CD4-positive, alpha-beta T cell treated with Interleukin-15 for 1 hour (primary cell): ENCODE results near the gene ECHDC1.
"Not testable (repeated sequence)": the region's sequence is repeated elsewhere in the genome, so short reads cannot be mapped to it uniquely, and the experiment has no call there.

Source experiments
- DNase-seq: peaks from one replicate; pipeline ENCODE4 v3.0.0-alpha.2; 2020

ECHDC1 gene

DNA sequence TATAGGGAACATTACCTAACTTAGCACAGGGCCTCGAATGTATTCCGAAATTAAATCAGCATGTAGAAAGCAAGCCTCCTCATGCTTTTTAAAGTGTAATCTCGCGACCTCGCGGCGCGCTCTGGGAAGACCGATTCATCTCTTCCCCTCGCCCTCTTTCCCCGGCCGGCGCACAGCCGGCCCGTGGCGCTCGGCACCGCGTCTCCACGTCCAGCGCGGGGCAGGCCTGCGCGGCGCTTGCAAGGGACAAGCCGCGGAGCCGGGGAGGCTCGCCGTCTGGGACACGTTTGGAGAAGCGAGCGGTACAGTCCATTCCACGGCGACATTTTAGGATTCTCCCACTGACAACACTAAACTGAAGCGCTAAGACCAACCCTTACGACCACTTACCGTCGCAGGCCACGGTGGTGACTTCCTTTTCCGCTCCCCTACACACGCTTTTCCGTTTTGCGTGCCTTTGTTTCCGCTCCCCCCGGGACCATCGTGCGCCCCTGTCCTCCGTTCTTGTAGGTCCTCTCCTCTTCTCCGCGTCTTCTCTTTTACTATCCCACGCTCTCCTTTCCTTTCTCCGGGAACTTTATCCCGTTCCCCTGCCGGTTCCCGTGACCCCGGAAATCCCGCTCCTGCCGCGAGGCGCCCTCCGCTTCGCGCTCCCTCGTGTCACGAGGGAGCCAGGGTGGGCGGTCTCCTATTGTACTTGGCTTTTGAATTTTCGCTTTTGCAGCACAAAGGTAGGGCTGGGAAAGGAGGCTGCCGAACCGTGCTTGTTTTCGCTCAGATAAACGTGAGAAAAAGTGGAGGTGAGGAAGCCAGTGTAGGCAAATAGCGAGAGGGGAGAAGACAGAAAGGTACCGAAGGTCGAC, at the start of gene ECHDC1:
Gene ECHDC1 (minus strand): TSS at position 664 of the 863 bp plus-strand sequence. CDS start 12,581 bp downstream, outside the sequence.
- peak; percentile 70 for DNase-seq

DNA sequence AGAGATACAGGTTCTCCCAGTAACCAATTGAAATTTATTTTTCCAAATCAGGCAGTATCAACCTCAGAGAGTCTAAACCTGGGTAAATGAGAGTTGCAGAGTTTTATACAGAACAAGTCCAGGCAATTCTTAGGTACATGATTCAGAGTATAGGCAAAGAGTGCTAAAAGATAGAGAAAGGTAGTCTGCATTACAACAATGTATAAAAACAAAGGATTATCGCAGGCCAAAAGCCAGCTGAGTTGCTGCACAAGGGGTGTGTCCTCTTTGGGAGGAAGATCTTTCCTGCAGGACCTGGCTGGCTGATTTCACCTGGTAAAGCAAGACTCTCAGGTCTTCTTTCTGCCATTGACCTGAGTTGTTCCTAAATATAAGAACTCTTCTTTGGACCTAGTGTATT, 48.9 kb upstream of the ECHDC1 start:
- no peak for DNase-seq

GRCh38 chr6:127391094-127391953, 47.9 kb upstream of the ECHDC1 start:
- no peak for DNase-seq

GRCh38 chr6:127389706-127390105, 46.3 kb upstream of the ECHDC1 start:
- DNase-seq = no peak

DNA sequence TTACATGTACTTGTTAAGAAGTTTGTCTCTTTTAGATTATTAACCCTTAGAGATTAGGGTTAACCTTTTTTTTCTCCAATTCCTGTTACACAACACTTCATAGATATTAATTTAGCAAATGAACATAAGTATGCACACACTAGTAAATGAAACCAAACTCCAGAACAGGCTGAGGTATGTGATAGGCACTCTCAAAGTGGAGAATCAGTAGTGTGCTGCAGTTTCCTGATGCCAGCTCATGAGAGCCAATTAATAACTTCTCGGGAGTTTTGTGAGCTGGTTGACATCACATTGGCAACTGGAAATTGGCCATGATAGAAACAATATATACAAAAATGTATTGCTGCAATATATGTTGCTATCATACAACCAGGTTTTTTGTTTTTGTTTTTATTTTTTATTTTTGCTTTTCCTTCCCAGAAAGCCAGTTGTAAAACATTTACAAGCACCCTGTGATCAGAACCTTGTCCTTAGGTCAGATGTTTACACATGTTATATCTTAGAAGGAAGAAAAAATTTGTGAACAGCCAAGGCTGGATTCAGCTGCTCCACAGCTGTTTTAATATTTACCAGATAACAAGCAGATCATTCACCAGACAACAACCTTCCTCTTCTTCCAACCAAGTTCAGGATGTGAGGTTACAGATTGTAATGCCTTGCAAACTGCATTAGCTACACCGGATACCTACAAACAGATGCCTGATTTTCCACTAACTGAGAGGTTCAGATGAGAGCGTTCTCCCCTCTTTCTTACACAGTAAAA, 42.4 kb upstream of the ECHDC1 start:
- no peak for DNase-seq

DNA sequence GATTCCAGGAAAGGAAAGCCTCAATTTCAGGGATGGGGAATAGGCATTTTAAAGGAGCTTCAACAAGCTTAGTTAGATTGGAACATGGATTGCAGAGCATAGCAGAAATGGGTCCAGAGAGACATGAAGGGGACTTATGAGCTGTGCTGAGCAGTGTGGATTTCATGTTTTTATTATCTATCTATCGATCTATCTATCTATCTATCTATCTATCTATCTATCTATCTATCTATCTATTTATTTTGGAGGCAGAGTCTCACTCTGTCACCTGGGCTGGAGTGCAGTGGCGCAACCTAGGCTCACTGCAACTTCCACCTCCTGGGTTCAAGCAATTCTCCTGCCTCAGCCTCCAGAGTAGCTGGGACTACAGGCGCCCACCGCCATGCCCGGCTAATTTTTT, 41.4 kb upstream of the ECHDC1 start:
- DNase-seq = not testable (repeated sequence)

DNA sequence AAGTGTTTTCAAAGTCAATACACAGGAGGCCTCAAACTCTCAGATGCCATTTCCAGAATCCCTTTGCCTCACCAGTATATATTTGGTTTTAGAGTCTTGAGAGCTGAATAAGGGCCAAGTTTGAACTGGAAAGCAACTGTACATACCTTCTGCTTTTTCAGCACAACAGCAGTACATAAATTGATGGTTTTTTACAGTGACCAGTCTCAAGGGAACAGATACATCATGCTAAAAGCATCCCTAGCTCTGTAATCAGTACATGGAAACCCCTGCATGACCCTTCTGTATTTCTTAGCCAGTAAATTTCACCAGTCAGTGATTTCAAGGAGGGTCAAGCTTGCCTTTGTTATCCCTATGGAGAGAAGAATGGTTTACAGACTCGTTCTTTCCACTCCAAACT, 40.6 kb upstream of the ECHDC1 start:
- DNase-seq = no peak

DNA sequence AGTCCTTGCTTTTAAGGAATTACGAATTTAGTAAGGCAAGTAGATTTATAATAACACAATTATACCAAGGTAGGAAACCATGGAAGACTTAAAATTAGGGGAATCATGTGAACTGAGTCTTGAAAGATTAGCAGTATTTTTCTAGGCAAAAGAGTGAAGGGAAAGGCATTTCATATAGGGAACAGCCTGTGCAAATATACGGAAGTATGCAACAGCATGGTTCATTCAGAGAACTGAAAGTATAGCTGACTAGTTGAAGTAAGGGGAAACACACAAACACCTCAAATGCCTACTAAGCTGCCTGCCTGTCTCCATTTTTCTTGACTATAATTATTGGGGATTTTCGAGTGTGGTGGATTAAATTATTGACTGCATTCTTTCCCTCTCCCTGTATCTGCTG, 39.0 kb upstream of the ECHDC1 start:
- DNase-seq = no peak

- DNase-seq = no peak
Observed at GRCh38 chr6:127381384-127381783, 38.0 kb upstream of the ECHDC1 start.

- DNase-seq = no peak
Observed at GRCh38 chr6:127376685-127377084, 33.3 kb upstream of the ECHDC1 start.

- no peak for DNase-seq
Observed at GRCh38 chr6:127367023-127367375, 23.6 kb upstream of the ECHDC1 start.

DNA sequence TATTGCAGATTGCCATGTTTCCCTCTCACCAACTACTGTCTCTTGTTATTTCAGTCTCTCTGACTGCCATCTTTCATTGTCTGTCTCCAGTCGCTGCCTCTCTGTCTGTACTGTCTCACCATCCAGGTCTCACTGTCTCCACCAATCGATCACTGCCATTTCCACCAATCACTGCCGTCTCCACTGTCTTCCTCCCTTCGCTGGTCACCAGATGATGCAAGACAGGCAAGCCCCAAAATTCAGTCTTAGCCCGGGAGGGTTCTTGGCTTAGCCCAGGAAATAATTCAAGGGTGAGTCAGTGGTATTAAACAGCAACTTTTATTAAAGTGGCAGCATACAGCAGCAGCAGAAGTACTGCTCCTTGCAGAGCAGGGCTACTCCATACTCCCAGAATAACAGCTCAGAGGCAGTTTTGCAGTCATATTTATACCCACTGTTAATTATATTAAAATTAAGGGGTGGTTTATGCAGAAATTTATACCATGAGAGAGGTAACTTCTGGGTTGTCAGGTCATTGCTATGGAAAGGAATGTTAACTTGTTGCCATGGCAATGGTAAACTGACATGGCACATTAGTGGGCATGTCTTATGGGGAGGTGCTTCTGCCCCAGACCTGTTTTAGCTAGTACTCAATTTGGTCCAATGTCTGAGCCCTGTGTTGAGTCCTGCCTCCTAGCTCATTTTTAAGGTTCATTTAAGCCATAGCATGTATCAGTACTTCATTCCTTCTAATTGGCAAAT, 23.0 kb upstream of the ECHDC1 start:
- peak; percentile 64 for DNase-seq

- no peak for DNase-seq
Observed at GRCh38 chr6:127365874-127366273, 22.5 kb upstream of the ECHDC1 start.

- no peak for DNase-seq
Observed at GRCh38 chr6:127352524-127352923, 9.1 kb upstream of the ECHDC1 start.

- DNase-seq = no peak
Observed at GRCh38 chr6:127349980-127350379, 6.6 kb upstream of the ECHDC1 start.

GRCh38 chr6:127348028-127348661, 4.7 kb upstream of the ECHDC1 start:
- DNase-seq = no peak

DNA sequence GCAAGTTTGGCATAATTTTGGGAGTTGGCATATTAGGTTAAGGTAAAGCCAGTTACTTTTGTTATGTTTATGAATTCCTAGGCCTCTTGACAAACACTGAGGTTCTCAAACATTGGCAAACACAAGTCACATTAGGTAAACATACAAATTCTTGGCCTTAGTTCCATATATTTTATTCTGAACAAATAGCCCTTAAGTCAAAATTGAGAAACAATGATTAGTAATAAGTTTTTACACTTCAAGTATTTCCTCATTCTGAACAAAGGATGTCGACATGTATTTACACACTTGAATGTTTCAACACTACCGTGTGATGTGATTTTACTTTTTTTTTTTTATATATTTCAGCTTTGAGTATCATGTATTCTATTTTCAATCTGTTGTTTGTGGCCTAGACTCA, 3.8 kb upstream of the ECHDC1 start:
- no peak for DNase-seq

GRCh38 chr6:127345521-127345920, 2.1 kb upstream of the ECHDC1 start:
- no peak for DNase-seq

DNA sequence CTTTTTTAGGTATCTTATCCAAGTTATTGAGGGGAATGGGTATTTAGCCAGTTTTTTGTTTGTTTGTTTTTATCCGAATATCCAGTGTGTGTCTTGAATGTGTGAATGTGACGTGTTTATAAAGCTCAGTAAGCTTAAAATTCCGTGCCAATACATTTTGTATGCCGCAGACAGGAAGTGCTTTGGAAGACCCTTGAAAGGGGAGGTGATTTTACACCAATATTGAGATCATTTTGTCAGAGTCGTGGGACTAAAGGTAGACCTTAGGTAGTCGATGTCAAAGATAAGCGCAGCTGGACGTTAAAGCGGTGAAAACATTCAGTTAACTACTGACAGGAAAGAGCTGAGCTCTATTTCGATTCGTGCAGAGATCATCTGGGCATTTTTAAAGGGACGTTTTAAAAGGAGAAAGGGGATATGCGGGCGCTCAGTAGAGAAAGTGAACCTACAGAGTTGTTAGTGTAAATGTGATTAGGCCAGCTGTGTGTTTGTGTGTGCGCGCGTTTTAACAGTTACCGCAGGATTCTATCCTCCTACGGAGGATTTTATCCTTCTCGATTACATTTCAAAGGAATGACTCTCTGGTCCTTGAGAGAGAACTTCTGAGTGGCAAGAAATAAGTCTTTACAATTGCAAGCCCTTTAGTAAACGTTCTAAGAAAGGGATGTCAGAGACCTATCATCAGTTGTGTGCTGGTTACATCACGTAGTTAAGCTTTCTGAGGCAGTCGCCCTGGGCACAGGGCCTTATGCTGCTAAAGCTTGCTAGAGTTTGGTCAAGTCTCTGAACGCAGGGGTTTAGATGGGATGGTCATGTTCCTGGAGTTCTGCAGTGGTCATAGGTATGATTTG, 625 bp upstream of the ECHDC1 start:
- no peak for DNase-seq

- DNase-seq = no peak
Observed at GRCh38 chr6:127342296-127342945, 988 bp downstream of the ECHDC1 start.
